GM19023 (cell line): ENCODE data around the gene PPIL6.
A peak's percentile ranks its signal among the peaks of the same experiment; 100 is the strongest.

Source experiments
- ATAC-seq: cut with Tn5 transposase; IDR thresholded peaks from one replicate; pipeline ENCODE4 v1.9.1; 2021; ENCODE audit warnings: mild to moderate bottlenecking, moderate library complexity; ENCODE audit not compliant: unreplicated experiment

The PPIL6 gene

DNA sequence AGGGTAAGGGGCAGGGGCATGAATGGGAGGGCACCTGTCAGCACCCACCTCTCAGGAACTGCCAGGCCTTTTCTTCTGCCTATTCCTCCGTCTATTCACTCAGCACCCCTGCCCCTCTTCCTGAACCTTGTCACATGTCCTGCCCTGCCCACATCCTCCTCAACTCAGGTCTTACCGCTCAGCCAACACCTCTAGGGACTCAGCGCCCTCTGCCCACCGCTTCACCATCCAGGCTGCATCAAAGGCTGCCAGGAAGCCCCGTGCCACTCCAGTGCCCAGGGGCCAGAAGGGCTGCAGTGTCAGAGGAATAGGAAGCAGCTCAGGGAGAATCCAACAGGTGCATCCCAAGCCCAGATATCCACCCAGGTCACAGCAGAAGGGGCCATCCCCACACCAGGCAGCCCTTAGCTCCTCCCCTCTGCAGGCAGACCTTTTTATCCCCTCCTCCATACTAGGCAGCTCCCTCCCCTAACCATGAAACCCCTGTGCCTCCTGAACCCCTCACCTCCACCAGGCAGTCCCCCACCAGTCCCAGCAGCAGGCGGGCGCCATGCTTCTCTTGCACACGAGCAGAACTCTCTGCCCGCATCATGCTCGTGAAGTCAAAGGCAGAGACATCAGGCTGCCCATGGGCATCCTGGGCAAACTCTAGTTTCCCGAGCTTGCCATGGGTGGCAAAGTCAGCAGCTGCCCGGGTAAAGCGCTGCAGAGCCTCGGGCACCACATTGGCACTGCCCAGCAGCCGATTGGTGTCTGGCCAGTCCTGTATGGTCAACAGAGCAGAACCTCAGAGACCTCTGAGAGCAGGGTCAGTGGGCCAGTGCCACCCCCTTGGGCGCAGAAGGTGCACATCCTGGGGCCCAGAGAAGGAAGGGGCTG is 9.6 kb upstream of the PPIL6 start:
- ATAC-seq = no peak

DNA sequence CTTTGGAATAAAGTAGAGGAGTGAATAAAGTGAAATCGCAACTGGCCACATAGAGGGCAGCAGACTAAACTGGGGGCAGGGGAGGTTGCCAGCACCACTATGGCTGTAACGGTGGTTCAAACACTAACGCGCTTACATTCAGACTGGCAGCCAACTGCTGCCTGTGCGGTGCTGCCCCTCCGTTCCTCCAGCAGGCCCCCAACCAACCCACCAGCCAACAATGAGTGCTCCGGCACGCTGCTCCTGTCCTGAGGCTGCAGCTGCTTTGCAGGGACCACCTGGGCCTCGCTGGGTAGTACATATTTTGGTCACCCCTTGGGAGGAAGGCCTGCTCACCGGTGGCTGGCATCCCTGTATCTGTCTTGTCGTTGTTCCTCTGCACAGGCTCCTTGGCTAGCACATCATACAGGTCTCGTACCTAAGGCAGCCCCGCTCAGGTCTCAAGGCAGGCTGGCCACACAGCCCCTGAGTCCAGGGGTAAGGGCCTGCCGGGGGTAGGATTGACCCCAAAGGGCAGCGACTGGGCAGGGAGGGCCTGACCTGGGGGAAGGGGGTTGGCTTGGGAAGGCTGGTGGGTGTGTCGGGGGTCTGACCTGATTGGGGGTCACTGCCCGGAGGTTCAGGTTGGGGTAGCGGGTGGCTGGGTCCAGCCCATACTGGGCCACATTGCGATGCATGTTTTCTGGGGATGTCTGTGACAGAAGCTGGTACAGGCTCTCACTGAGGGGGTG is 8.8 kb upstream of the PPIL6 start:
- ATAC-seq = no peak

DNA sequence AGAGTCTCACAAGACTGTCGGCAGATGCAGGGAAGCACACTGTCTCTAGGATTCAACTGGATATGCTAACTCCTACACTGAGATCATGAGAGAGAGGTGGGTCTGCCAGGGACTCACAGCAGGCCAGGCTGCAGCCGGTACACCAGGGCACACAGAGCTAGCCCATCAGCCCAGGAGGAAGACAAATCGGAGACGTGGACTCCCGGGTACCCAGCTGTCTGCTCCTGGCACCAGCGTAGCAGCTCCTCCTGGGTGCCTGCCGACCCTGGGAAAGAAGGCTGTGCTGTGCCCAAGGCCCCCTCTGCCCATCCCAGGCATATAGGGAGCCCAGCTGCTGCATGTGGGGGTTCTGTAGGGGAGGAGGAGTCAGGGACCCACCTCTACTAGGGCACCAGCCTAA is 8.2 kb upstream of the PPIL6 start:
- no peak for ATAC-seq

DNA sequence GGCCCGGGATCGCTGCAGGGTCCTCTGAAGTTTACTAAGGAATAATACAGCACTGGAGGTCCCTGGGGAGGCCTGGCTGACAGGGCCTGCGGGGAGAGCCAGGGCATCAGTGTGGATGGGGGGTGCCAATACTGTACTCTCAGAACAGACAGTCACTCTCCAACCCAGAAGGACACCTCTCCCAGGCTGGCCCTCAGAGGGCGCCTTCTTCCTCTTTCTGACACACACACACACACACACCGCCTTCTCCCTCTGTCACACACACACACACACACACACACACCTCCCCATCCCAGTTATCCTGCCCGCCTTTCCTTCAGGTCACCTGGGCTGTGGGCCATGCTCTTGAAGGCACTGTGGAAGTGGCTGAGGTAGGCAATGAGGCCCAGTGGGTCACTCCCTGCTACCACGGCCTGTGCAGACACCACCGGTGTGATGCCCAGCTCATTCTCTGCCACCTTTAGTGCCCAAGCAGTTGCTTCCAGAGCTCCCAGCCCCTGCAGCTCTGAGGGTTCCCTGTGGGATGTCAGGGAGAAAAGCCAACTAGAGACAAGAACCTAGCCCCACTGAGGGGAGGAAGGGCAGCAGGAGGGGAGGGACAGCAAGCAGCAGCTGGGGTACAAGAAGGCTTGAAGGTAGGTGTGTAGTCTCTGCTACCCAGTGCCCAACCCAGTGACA is 7.6 kb upstream of the PPIL6 start:
- ATAC-seq = no peak

DNA sequence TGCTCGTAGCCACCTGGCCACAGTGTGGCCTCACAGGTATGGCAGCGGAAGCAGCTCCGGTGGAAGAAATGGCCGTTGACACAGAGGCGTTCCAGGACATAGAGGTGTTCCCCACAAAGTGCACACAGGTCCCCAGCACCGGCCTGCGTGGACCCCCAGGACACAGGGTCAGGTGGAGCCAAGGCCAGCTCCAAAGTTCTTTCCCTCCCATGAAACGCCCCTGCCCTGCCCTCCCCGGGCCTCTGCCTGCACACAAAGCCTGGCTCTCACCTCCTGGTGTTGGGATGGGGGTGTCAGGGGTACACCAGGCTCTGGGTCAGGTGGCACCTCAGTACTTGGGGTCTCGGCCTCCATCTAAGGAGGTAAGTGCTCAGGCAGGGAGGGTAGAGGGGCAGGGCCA is 6.7 kb upstream of the PPIL6 start:
- no peak for ATAC-seq

DNA sequence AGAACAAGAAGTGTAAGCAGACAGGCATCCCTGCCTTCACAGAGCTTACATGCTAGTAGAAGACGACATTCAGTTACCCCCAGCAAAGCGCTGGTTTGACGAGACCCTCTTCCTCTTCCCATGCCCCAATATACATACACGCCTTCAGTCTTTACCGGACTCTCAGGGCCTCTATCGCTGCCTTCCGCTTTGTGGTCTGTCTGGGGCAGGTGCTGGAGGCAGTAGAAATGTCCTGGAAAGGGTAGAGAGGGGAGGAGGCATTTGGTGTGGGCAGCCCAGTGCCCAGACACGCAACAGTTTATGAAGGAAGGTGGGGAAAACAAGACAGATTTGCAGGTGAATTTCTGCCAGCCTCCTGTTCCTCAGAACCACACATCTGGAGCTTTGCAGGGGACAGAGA is 6.1 kb upstream of the PPIL6 start:
- no peak for ATAC-seq

DNA sequence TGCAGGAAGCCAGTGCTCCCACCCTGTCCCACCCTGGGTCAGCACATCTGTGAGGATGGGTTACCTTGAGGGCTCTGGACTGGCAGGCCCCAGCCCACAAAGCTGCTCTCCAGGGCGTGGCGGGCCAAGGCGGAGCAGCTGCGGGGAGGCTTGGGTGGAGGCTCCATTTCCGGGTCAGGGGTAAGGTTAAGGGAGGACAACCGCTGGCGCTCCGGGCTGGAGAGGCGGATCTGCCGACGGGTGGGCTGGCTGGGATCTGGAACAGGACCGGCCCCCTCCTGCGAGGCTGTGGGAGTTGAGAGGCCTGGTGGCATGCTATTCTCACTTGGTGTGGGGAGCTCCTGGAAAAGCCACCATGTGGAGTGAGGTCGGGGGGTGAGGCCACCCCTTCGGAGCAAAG is 5.6 kb upstream of the PPIL6 start:
- ATAC-seq = no peak

DNA sequence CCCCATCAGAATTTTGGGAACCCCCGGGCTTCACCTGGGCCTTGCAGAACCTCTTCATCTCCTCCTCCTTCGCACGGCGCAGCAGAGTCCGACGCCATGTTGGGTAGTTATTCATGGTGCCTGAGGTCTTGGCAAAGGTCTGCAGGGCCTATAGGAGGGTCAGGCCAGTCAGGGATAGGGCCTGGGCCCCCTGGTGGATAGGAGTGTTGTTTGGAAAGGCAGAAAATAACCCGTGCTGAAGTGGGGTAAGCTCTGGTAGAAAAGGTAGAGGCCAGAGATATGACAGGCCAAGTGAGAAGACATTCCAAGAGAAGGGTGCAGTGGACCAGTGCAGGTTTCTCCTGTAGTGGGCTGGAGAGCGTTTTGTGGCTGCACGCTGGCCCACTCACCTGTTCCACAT is 5.0 kb upstream of the PPIL6 start:
- no peak for ATAC-seq

DNA sequence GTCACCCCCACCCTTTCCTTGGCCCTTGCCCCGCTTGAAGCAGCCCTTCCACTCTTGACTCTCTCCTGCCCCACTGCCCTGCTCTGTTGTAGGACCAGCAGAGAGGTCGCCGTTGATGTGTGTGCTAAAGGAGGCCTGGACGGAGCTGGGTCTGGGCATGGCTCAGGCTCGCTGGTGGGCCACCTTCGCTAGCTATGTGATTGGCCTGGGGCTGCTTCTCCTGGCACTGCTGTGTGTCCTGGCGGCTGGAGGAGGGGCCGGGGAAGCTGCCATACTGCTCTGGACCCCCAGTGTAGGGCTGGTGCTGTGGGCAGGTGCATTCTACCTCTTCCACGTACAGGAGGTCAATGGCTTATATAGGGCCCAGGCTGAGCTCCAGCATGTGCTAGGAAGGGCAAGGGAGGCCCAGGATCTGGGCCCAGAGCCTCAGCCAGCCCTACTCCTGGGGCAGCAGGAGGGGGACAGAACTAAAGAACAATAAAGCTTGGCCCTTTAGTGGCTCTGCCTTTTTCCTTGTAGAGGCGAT is 3.1 kb upstream of the PPIL6 start:
- no peak for ATAC-seq

DNA sequence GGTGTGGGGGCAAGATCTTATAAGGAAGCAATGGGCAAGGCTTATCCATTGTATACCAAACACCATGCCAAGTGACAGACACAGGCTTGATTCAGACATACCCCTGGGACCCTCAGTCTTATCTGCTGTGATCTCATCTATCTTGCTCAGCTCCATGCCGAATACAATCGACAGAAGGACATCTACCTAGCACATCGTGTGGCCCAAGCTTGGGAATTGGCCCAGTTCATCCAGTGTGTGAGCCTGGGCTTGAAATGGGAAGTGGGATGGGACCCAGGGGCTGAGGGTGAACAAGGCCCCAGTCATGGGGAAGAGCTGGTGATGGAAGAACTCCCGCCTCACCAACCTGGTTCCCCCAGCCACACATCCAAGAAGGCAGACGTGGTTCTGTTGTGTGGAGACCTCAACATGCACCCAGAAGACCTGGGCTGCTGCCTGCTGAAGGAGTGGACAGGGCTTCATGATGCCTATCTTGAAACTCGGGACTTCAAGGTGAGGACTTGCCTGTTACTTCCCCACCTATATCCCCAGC is 2.0 kb upstream of the PPIL6 start:
- no peak for ATAC-seq

DNA sequence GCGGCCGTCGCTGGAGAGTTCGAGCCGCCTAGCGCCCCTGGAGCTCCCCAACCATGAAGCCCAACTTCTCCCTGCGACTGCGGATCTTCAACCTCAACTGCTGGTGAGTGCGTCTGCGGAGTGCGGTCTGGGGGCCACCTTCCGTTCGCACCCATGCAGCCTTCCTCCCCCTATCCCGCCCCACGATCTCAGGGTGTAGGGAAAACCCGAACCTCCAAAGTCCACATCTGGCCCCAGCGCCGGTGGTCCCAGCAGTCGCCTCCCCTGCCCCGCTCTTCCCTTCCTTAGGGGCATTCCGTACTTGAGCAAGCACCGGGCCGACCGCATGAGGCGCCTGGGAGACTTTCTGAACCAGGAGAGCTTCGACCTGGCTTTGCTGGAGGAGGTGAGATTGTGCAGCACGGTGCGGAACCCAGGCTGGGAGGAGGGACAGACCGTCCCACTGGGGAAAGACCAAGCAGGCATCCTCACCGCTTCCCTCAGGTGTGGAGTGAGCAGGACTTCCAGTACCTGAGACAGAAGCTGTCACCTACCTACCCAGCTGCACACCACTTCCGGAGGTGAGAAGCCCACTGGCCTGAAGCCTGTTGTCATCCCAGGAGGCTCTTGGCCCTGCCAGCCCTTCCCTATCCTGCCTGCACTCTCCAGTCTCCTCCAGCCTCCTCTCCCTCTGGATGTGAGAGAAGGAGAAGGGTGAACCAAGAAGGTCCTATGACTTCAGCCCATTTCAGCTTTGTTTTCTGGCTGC is 815 bp upstream of the PPIL6 start:
- ATAC-seq = peak; percentile 15

DNA sequence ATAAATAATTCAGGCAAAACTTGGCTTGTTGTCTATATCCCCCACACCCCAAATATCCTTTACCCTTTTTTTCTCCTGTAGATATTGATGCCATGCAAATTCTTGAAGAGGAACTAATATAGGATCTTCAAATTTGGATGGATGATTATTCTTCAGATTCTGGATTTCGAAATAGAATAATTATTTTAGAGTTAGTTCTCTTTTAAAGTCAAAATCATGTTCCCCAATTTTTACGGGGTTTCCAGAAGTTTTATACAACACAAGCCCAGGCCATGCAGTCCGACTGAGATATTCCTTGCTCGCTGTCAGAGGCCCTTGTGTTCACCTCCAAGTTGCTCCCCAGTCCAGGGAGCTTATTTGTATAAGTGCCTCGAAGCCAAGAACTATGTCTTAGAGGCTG is 4.4 kb downstream of the PPIL6 start:
- no peak for ATAC-seq

DNA sequence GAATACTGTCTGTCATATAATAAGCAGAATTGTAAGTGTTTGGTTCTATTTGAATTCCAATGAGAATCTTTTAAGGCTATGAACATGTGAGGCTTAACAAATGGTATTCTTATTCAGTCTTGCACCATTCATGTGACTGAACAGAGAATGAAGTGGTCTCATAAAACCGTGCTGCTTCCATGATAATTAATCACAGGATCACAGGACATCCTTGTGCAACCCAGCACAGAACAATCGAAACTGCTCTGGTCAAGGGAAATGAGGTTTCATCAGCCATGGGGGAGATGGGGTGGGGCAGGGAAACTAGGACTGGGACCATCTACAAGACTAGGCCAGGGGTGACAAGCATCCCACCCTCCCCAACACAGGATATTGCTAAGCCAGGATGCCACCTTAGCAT is 6.0 kb downstream of the PPIL6 start:
- no peak for ATAC-seq

DNA sequence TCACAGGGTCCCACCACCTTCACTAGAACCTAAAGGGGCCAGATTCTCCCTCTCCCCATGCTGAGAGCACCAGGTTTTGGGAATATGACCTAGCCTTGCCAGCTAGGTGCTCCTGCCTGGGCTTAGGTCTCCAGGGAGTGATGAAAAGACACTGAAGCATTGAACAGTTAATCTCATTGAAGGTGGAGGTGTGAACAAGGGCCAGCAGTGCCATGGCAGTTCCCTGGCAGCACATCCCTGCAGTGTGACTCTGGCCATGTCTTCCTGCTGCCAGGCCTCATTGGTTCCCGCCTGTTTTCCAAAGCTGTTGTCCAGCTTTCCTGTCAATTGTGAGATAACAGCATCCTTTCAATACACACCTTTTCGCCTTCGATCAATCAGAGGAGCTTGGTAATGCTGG is 10.9 kb downstream of the PPIL6 start:
- no peak for ATAC-seq

DNA sequence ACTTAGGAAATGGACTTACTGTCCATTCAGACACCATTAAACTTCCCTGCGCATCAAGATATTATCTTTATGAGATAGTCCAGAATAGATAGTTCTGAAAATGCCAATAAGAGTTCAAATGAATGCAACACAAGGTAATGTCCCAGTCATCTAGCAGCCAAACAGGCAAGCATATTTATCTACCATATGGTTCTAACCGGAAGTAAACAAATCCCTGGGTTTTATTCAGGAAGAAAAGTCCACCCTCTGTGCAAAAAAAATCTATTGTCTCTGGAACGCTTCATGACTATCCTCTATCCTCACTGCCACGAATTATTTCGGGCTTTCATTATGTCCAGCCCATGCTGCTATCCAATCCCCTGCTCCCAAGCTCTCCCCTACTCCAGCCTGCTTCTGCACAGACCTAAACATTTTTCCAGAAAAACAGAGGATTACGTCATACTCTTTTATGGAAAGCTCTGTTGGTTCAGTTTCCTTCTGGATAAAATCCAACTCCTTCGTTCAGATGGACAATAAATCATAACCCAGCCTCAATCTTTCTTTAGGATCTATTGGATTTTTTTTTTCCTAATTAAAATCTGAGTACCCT is 11.4 kb downstream of the PPIL6 start:
- ATAC-seq = no peak

DNA sequence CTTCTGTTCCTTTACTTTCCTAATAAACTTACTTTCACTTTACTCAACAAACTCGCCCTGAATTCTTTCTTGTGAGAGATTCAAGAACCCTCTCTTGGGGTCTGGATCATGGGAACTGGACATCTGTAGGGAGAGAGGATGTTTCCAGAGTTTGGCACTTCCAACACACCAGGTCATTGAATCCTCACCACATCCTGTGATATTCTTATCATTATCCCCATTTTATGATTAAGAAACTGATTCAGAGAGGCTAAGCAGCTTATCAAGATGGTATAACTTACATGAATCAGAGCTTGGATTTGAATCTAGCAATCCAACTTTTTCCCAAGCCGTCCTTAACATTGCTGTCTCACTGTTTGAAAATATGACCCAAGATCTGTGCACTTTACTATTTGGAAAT is 15.5 kb downstream of the PPIL6 start:
- no peak for ATAC-seq

DNA sequence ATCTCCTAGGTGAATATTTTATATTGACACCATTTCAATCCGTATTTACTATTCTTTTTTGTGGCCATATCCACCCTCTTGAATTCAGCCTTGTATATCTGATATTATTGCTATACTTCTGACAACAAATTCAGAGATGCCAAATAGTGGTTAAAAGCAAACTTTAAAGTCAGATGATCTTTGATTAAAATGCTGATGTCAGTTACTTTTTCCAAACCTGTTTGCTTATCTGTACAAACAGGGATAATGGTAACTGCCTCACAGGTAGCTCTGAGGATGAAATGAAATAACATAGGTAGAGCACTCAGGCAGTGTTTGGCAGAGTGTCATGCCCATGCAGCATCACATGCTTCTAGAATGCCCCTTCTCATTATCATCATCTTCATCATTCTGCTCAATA is 19.2 kb downstream of the PPIL6 start:
- ATAC-seq = no peak

DNA sequence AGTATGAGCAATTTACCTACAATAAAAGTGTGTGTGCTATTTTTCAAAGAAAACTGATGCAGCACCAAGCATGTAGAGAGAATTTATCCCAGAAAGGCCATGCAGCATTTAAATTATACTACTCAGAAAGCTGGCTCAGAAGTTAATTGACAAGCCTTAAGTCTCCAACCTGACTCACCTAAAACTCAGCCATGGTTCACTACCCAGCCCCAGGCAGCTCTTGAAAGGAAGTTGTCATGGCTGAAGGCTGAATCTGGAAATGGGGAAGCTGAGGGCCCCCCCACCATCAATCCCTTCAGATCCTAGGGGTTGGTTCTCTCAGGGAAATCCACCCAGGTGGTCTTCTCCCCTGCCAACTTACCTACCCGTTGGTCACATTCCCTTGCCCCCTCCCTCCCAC is 19.7 kb downstream of the PPIL6 start:
- ATAC-seq = no peak

DNA sequence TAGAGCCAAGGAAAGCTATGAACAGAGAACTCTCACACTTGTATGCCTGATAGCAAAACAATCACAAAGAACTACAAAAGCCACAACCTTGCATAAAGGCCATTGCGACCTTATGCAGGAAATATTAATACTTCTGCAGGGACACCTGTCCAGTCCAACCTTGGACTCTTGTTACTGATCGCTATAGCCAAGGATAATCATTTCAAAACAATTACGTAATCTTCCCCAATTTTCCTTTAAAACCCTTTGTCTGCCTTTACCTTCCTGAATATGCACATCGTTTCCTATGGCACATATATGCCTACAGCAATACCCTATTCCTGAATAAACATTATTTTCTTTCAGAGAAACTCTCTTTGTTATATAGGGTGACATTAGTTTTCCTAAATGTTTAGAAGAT is 22.8 kb downstream of the PPIL6 start:
- no peak for ATAC-seq

DNA sequence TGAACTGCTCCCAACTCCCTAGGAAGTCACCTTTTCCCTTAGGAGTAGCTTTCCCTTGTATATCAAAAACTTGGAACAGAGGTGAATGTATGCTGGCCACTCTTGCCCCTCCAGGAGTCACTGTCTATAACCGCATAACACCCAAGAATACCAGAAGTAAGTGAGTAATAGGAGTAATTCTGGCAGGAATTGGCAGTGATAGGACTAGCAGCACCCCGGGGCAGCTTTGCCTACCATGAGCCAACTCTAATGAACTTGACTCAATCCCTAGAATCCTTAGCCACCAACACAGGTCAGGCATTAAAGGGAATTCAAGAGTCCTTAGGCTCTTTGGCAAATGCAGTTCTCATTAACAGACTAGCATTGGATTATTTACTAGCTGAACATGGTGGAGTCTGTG is 29.4 kb downstream of the PPIL6 start:
- no peak for ATAC-seq
